ENCODE data around the gene LDHD.

The LDHD gene

GRCh38 chr16:75114946-75115825 lies 1.4 kb downstream of the LDHD start:
- Histone ChIP-seq H3K27me3 (ENCODE audit: control insufficient read depth in 1 of 2, insufficient read depth in 2 of 2, low read length in 2 of 2) (no peaks in the 10 kb centered on the region), H3K9ac (ENCODE audit: low read depth in 1 of 2, low read length in 2 of 2) (no peak overlapping the region), H3K27ac (ENCODE audit: low read depth, low read length) (no peak overlapping the region), H3K36me3 (ENCODE audit: control insufficient read depth in 1 of 2, insufficient read depth in 2 of 2, low read length in 2 of 2) (no peaks in the 10 kb centered on the region), H3K4me3 (ENCODE audit: low read depth in 1 of 2, low read length in 2 of 2) (no peak overlapping the region), H3K4me1 (ENCODE audit: control insufficient read depth in 1 of 2, insufficient read depth in 2 of 2, low read length in 2 of 2) (peaks cover 26 to 29% of the 10 kb centered on the region in 2 donors), H3K9me3 (ENCODE audit: control insufficient read depth in 1 of 2, low read length in 2 of 2) (no peaks in the 10 kb centered on the region)

GRCh38 chr16:75114179-75114945 lies 2.2 kb downstream of the LDHD start:
- H3K4me1 ChIP-seq (ENCODE audit: control insufficient read depth in 1 of 2, insufficient read depth in 2 of 2, low read length in 2 of 2): peaks cover 35 to 37% of the 10 kb centered on the region in 2 donors

GRCh38 chr16:75113541-75114121 lies 2.9 kb downstream of the LDHD start:
- Histone ChIP-seq H3K9me3 (ENCODE audit: control insufficient read depth in 1 of 2, low read length in 2 of 2) (no peaks in the 10 kb centered on the region), H3K9ac (ENCODE audit: low read depth in 1 of 2, low read length in 2 of 2) (no peak overlapping the region), H3K27ac (ENCODE audit: low read depth, low read length) (no peak overlapping the region), H3K4me3 (ENCODE audit: low read depth in 1 of 2, low read length in 2 of 2) (no peak overlapping the region), H3K4me1 (ENCODE audit: control insufficient read depth in 1 of 2, insufficient read depth in 2 of 2, low read length in 2 of 2) (peaks cover 42 to 45% of the 10 kb centered on the region in 2 donors), H3K36me3 (ENCODE audit: control insufficient read depth in 1 of 2, insufficient read depth in 2 of 2, low read length in 2 of 2) (no peaks in the 10 kb centered on the region), H3K27me3 (ENCODE audit: control insufficient read depth in 1 of 2, insufficient read depth in 2 of 2, low read length in 2 of 2) (no peaks in the 10 kb centered on the region)

More at GRCh38 chr16:75114179-75114945, 2.2 kb downstream of the LDHD start:
- Histone ChIP-seq H3K9me3 (ENCODE audit: control insufficient read depth in 1 of 2, low read length in 2 of 2) (no peaks in the 10 kb centered on the region), H3K27me3 (ENCODE audit: control insufficient read depth in 1 of 2, insufficient read depth in 2 of 2, low read length in 2 of 2) (no peaks in the 10 kb centered on the region), H3K9ac (ENCODE audit: low read depth in 1 of 2, low read length in 2 of 2) (no peak overlapping the region), H3K27ac (ENCODE audit: low read depth, low read length) (no peak overlapping the region), H3K36me3 (ENCODE audit: control insufficient read depth in 1 of 2, insufficient read depth in 2 of 2, low read length in 2 of 2) (no peaks in the 10 kb centered on the region), H3K4me3 (ENCODE audit: low read depth in 1 of 2, low read length in 2 of 2) (no peak overlapping the region)

GRCh38 chr16:75112734-75113491 lies 3.7 kb downstream of the LDHD start:
- H3K9me3 ChIP-seq (ENCODE audit: control insufficient read depth in 1 of 2, low read length in 2 of 2): no peaks in the 10 kb centered on the region
- H3K9ac ChIP-seq (ENCODE audit: low read depth in 1 of 2, low read length in 2 of 2): no peak overlapping the region
- no peaks in the 10 kb centered on the region for H3K36me3 ChIP-seq (ENCODE audit: control insufficient read depth in 1 of 2, insufficient read depth in 2 of 2, low read length in 2 of 2)
- H3K27ac ChIP-seq (ENCODE audit: low read depth, low read length): no peak overlapping the region
- no peak overlapping the region for H3K4me3 ChIP-seq (ENCODE audit: low read depth in 1 of 2, low read length in 2 of 2)
- H3K27me3 ChIP-seq (ENCODE audit: control insufficient read depth in 1 of 2, insufficient read depth in 2 of 2, low read length in 2 of 2): no peaks in the 10 kb centered on the region
- H3K4me1 ChIP-seq (ENCODE audit: control insufficient read depth in 1 of 2, insufficient read depth in 2 of 2, low read length in 2 of 2): peaks cover 43 to 46% of the 10 kb centered on the region in 2 donors

GRCh38 chr16:75111961-75112733 lies 4.4 kb downstream of the LDHD start:
- H3K9me3 ChIP-seq (ENCODE audit: control insufficient read depth in 1 of 2, low read length in 2 of 2): no peaks in the 10 kb centered on the region

GRCh38 chr16:75111514-75111940 lies 5.1 kb downstream of the LDHD start:
- Histone ChIP-seq H3K9ac (ENCODE audit: low read depth in 1 of 2, low read length in 2 of 2) (no peak overlapping the region), H3K4me3 (ENCODE audit: low read depth in 1 of 2, low read length in 2 of 2) (peak overlapping the region in 1 of 2 donors; percentile 59), H3K4me1 (ENCODE audit: control insufficient read depth in 1 of 2, insufficient read depth in 2 of 2, low read length in 2 of 2) (peaks cover 40 to 51% of the 10 kb centered on the region in 2 donors)

More at GRCh38 chr16:75111961-75112733, 4.4 kb downstream of the LDHD start:
- H3K4me3 ChIP-seq (ENCODE audit: low read depth in 1 of 2, low read length in 2 of 2): no peak overlapping the region
- H3K27me3 ChIP-seq (ENCODE audit: control insufficient read depth in 1 of 2, insufficient read depth in 2 of 2, low read length in 2 of 2): no peaks in the 10 kb centered on the region
- H3K9ac ChIP-seq (ENCODE audit: low read depth in 1 of 2, low read length in 2 of 2): no peak overlapping the region
- H3K36me3 ChIP-seq (ENCODE audit: control insufficient read depth in 1 of 2, insufficient read depth in 2 of 2, low read length in 2 of 2): no peaks in the 10 kb centered on the region
- H3K4me1 ChIP-seq (ENCODE audit: control insufficient read depth in 1 of 2, insufficient read depth in 2 of 2, low read length in 2 of 2): peaks cover 43 to 51% of the 10 kb centered on the region in 2 donors
- H3K27ac ChIP-seq (ENCODE audit: low read depth, low read length): no peak overlapping the region

GRCh38 chr16:75110637-75111513 lies 5.7 kb downstream of the LDHD start:
- Histone ChIP-seq H3K9me3 (ENCODE audit: control insufficient read depth in 1 of 2, low read length in 2 of 2) (no peaks in the 10 kb centered on the region), H3K4me1 (ENCODE audit: control insufficient read depth in 1 of 2, insufficient read depth in 2 of 2, low read length in 2 of 2) (peaks cover 39 to 54% of the 10 kb centered on the region in 2 donors), H3K27ac (ENCODE audit: low read depth, low read length) (no peak overlapping the region), H3K27me3 (ENCODE audit: control insufficient read depth in 1 of 2, insufficient read depth in 2 of 2, low read length in 2 of 2) (no peaks in the 10 kb centered on the region), H3K36me3 (ENCODE audit: control insufficient read depth in 1 of 2, insufficient read depth in 2 of 2, low read length in 2 of 2) (peaks cover 0 to 11% of the 10 kb centered on the region in 2 donors), H3K9ac (ENCODE audit: low read depth in 1 of 2, low read length in 2 of 2) (peak overlapping the region; percentile 35 to 45), H3K4me3 (ENCODE audit: low read depth in 1 of 2, low read length in 2 of 2) (peak overlapping the region; percentile 39 to 59)

More at GRCh38 chr16:75111514-75111940, 5.1 kb downstream of the LDHD start:
- no peaks in the 10 kb centered on the region for H3K9me3 ChIP-seq (ENCODE audit: control insufficient read depth in 1 of 2, low read length in 2 of 2)
- H3K27ac ChIP-seq (ENCODE audit: low read depth, low read length): no peak overlapping the region
- peaks cover 0 to 5% of the 10 kb centered on the region in 2 donors for H3K36me3 ChIP-seq (ENCODE audit: control insufficient read depth in 1 of 2, insufficient read depth in 2 of 2, low read length in 2 of 2)
- H3K27me3 ChIP-seq (ENCODE audit: control insufficient read depth in 1 of 2, insufficient read depth in 2 of 2, low read length in 2 of 2): no peaks in the 10 kb centered on the region

- Histone ChIP-seq H3K36me3 (ENCODE audit: control insufficient read depth in 1 of 2, insufficient read depth in 2 of 2, low read length in 2 of 2) (peaks cover 0 to 11% of the 10 kb centered on the region in 2 donors), H3K4me1 (ENCODE audit: control insufficient read depth in 1 of 2, insufficient read depth in 2 of 2, low read length in 2 of 2) (peaks cover 45 to 62% of the 10 kb centered on the region in 2 donors), H3K27ac (ENCODE audit: low read depth, low read length) (peak overlapping the region; percentile 68), H3K9ac (ENCODE audit: low read depth in 1 of 2, low read length in 2 of 2) (peak overlapping the region in 1 of 2 donors; percentile 45), H3K4me3 (ENCODE audit: low read depth in 1 of 2, low read length in 2 of 2) (peak overlapping the region in 1 of 2 donors; percentile 1), H3K9me3 (ENCODE audit: control insufficient read depth in 1 of 2, low read length in 2 of 2) (no peaks in the 10 kb centered on the region), H3K27me3 (ENCODE audit: control insufficient read depth in 1 of 2, insufficient read depth in 2 of 2, low read length in 2 of 2) (no peaks in the 10 kb centered on the region)
Observed at GRCh38 chr16:75109732-75110243, 6.8 kb downstream of the LDHD start.
